Trophoblast cell (in vitro differentiated cells and primary cell): ENCODE data around the gene C1orf198.

Experiments used
- DNase-seq, 2 donors: peaks; one replicate each; pipeline ENCODE4 v3.0.0-alpha.2; 2016
- H2AFZ ChIP-seq: 2 replicates; pipeline ENCODE4 v1.6.1; 2013; ENCODE audit warnings: low read length, moderate library complexity, mild to moderate bottlenecking; ENCODE audit not compliant: insufficient read depth, poor library complexity
- H2AK5ac ChIP-seq: 2 replicates; pipeline ENCODE4 v1.6.1; 2013; ENCODE audit warnings: mild to moderate bottlenecking, low read length
- H2BK120ac ChIP-seq: 2 replicates; pipeline ENCODE4 v1.6.1; 2013; ENCODE audit warnings: low read length, mild to moderate bottlenecking, moderate library complexity; ENCODE audit not compliant: insufficient read depth, poor library complexity
- H2BK12ac ChIP-seq: 2 replicates; pipeline ENCODE4 v1.6.1; 2013; ENCODE audit warnings: mild to moderate bottlenecking, low read length, moderate library complexity
- H2BK5ac ChIP-seq: 2 replicates; pipeline ENCODE4 v1.6.1; 2013; ENCODE audit warnings: low read length, low read depth, moderate library complexity, mild to moderate bottlenecking; ENCODE audit not compliant: poor library complexity
- H3K14ac ChIP-seq: 2 replicates; pipeline ENCODE4 v1.6.1; 2013; ENCODE audit warnings: mild to moderate bottlenecking, low read length
- H3K18ac ChIP-seq: 2 replicates; pipeline ENCODE4 v1.6.1; 2013; ENCODE audit warnings: mild to moderate bottlenecking, low read length
- H3K23ac ChIP-seq: 2 replicates; pipeline ENCODE4 v1.6.1; 2013; ENCODE audit warnings: low read length
- H3K27ac ChIP-seq: 2 replicates; pipeline ENCODE4 v1.5.1; 2013; ENCODE audit warnings: low read depth, mild to moderate bottlenecking, inconsistent platforms, low read length, moderate library complexity
- H3K27me3 ChIP-seq: 2 replicates; pipeline ENCODE4 v1.6.1; 2013; ENCODE audit warnings: inconsistent platforms, mild to moderate bottlenecking, low read length, moderate library complexity; ENCODE audit not compliant: insufficient read depth
- H3K36me3 ChIP-seq, 2 experiments: 1 replicate in 1 of 2; 2 replicates in 1 of 2; pipeline ENCODE4 v1.6.1; 2013; ENCODE audit warnings: low read length in 2 of 2, mild to moderate bottlenecking in 2 of 2, moderate library complexity in 1 of 2; ENCODE audit not compliant: insufficient read depth in 2 of 2, control insufficient read depth in 1 of 2
- H3K4ac ChIP-seq: 2 replicates; pipeline ENCODE4 v1.6.1; 2013; ENCODE audit warnings: low read depth, mild to moderate bottlenecking, low read length, moderate library complexity
- H3K4me1 ChIP-seq, 2 experiments: 1 replicate in 1 of 2; 2 replicates in 1 of 2; pipeline ENCODE4 v1.6.1; 2013; ENCODE audit warnings: low read length in 2 of 2, mild to moderate bottlenecking in 2 of 2, moderate library complexity in 1 of 2; ENCODE audit not compliant: insufficient read depth in 2 of 2, control insufficient read depth in 1 of 2
- H3K4me2 ChIP-seq: 2 replicates; pipeline ENCODE4 v1.6.1; 2013; ENCODE audit warnings: inconsistent platforms, mild to moderate bottlenecking, low read length, moderate library complexity
- H3K4me3 ChIP-seq: 2 replicates; pipeline ENCODE4 v1.5.1; 2013; ENCODE audit warnings: mild to moderate bottlenecking, low read depth, low read length, inconsistent platforms
- H3K79me1 ChIP-seq: one replicate; pipeline ENCODE4 v1.6.1; 2013; ENCODE audit warnings: low read length
- H3K79me2 ChIP-seq: 2 replicates; pipeline ENCODE4 v1.6.1; 2013; ENCODE audit warnings: low read length, mild to moderate bottlenecking; ENCODE audit not compliant: control insufficient read depth, insufficient read depth, poor library complexity
- H3K9ac ChIP-seq: 2 replicates; pipeline ENCODE4 v1.6.1; 2013; ENCODE audit warnings: mild to moderate bottlenecking, low read length
- H3K9me3 ChIP-seq: 2 replicates; pipeline ENCODE4 v1.6.1; 2013; ENCODE audit warnings: low read depth, mild to moderate bottlenecking, control low read depth, inconsistent platforms, low read length; ENCODE audit not compliant: insufficient read depth
- H4K12ac ChIP-seq: 2 replicates; pipeline ENCODE4 v1.6.1; 2013; ENCODE audit warnings: low read depth, mild to moderate bottlenecking, low read length, moderate library complexity
- H4K8ac ChIP-seq: 2 replicates; pipeline ENCODE4 v1.6.1; 2013; ENCODE audit warnings: low read depth, mild to moderate bottlenecking, low read length, moderate library complexity
- H4K91ac ChIP-seq: one replicate; pipeline ENCODE4 v1.6.1; 2013; ENCODE audit warnings: low read depth, mild to moderate bottlenecking, low read length, moderate library complexity
- WGBS: extraction: QIAGEN DNeasy Blood & Tissue Kit; methylation state at CpG from one replicate; pipeline ENCODE4 v1.1.7; 2013; ENCODE audit warnings: missing lambda C conversion rate; ENCODE audit not compliant: insufficient read length, insufficient coverage; ENCODE audit errors: extremely low coverage; 5-methylcytosine and 5-hydroxymethylcytosine counted together

The C1orf198 gene

DNA sequence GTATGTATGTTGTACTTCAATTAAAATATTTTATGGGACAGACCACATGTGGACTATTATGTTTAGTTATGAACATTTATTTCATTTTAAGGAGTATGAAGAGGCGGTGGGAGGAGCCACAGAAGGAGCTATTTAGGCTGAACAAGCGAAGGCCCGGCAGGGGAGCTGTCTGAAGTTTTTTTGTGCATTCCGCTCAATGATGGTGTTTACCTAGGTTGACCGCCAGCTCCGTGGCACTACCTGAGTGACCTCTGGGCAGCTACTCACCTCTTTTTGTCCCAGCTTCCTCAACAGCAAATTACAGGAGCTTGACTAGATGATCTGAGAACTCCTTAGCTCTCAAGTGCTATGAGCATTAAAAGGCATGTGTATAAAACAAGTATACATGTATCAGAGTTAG, 32.7 kb upstream of the C1orf198 start:
- no peak overlapping the region for H3K18ac ChIP-seq
- H3K23ac ChIP-seq: no peak overlapping the region
- H3K4me2 ChIP-seq: no peak overlapping the region
- H3K27ac ChIP-seq: no peak overlapping the region
- no peak overlapping the region for H3K4me3 ChIP-seq
- WGBS: no CpG with 5 or more reads among the region's 6 CpGs
- H3K4ac ChIP-seq: no peak overlapping the region
- peaks cover 7% of the 10 kb centered on the region for H3K79me1 ChIP-seq
- no peaks in the 10 kb centered on the region for H3K36me3 ChIP-seq
- H4K8ac ChIP-seq: no peak overlapping the region
- H2BK120ac ChIP-seq: no peak overlapping the region
- no peak overlapping the region for H3K9ac ChIP-seq
- H3K14ac ChIP-seq: no peak overlapping the region
- no peak overlapping the region for H2AK5ac ChIP-seq
- H4K12ac ChIP-seq: no peak overlapping the region
- H3K4me1 ChIP-seq: peaks cover 9% of the 10 kb centered on the region in 2 experiments
- peak in 1 of 2 donors; percentile 55 for DNase-seq
- no peak overlapping the region for H4K91ac ChIP-seq
- H2BK5ac ChIP-seq: no peak overlapping the region
- no peaks in the 10 kb centered on the region for H3K27me3 ChIP-seq
- H2AFZ ChIP-seq: no peak overlapping the region
- no peaks in the 10 kb centered on the region for H3K79me2 ChIP-seq
- no peak overlapping the region for H2BK12ac ChIP-seq
- no peaks in the 10 kb centered on the region for H3K9me3 ChIP-seq

DNA sequence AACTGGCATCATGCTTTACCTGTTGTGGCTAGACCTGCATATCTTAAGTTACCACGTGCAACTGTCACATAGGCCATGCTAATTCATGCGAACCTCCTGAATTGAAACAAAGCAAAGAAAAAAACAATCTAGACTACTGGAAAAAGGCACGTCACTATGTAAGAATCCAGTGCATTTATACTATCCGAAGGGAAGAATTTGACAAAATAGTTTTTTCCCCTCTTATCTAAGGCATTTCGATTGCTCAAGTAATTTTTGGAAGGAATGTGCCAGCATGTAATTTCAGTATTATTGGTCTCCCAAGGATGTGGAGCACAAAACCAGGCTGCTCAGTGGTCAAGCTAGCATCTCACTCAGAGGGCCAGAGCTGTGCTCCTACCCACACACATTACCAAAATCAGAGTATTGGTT, 31.5 kb upstream of the C1orf198 start:
- Histone ChIP-seq H3K23ac (no peak overlapping the region), H3K4me1 (peaks cover 2% of the 10 kb centered on the region in 2 experiments), H4K12ac (no peak overlapping the region), H2AFZ (no peak overlapping the region), H3K27ac (no peak overlapping the region), H3K79me2 (no peaks in the 10 kb centered on the region), H3K9me3 (no peaks in the 10 kb centered on the region), H4K8ac (no peak overlapping the region), H3K4ac (no peak overlapping the region), H3K4me3 (no peak overlapping the region), H3K18ac (no peak overlapping the region), H2BK5ac (no peak overlapping the region), H4K91ac (no peak overlapping the region), H2AK5ac (no peak overlapping the region), H3K27me3 (no peaks in the 10 kb centered on the region), H3K36me3 (no peaks in the 10 kb centered on the region), H3K4me2 (no peak overlapping the region), H2BK120ac (no peak overlapping the region), H2BK12ac (no peak overlapping the region), H3K79me1 (peaks cover under 1% of the 10 kb centered on the region), H3K9ac (no peak overlapping the region), H3K14ac (no peak overlapping the region)
- no CpG with 5 or more reads among the region's 5 CpGs for WGBS
- DNase-seq: peak; percentile 77 to 98

DNA sequence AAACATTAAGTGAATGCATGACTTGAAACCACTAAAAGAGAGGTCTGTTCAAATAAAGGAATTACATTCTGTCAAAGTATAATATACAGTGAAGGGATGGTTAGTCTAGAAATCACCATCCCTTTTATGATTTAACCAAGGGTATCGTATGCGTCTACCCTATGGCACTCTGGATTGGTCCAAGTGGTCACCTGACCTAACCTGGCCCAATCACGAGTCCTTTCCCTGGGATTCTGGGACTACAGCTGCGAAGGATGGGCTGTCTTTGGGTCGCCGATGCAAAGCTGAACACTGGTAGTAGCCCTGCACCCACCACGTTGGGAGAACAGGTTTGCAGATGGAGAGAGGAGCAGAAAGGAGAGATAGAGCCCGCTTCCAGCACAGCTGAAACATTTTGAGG, 30.4 kb upstream of the C1orf198 start:
- no peak overlapping the region for H3K4me3 ChIP-seq

DNA sequence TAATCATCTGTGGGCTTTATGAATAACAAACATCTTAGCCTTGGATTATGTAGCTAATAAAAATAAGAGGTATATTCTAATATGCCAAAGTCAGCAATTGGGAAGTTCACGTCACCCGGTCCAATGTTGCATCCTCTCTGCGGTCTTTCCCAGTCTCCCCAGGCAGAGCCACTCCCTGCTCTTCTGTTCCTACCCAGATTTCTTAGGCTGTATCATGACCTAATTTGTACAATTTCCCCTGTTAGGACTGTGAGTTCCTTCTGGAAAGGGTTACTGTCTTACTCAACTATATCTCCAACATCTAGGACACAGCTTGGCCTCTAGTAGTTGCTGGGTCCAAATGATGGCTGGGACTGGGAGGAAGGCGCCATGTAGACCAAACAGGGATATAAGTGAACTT, 29.8 kb upstream of the C1orf198 start:
- Histone ChIP-seq H4K8ac (no peak overlapping the region), H2BK12ac (no peak overlapping the region), H2BK5ac (no peak overlapping the region), H4K12ac (no peak overlapping the region), H3K79me2 (no peaks in the 10 kb centered on the region), H2BK120ac (no peak overlapping the region), H3K79me1 (no peaks in the 10 kb centered on the region), H3K14ac (no peak overlapping the region), H3K9ac (no peak overlapping the region), H3K23ac (no peak overlapping the region), H3K4me3 (no peak overlapping the region), H3K18ac (no peak overlapping the region), H3K4me1 (peaks cover 0 to 5% of the 10 kb centered on the region in 2 experiments), H3K4ac (no peak overlapping the region), H3K4me2 (no peak overlapping the region), H2AK5ac (no peak overlapping the region), H3K27ac (no peak overlapping the region), H4K91ac (no peak overlapping the region), H3K9me3 (no peaks in the 10 kb centered on the region), H3K27me3 (no peaks in the 10 kb centered on the region), H2AFZ (no peak overlapping the region), H3K36me3 (no peaks in the 10 kb centered on the region)
- no peak for DNase-seq
- no CpG with 5 or more reads among the region's 4 CpGs for WGBS

More for the DNA sequence above, 30.4 kb upstream of the C1orf198 start:
- no peak for DNase-seq
- Histone ChIP-seq H3K14ac (no peak overlapping the region), H2BK120ac (no peak overlapping the region), H3K79me2 (no peaks in the 10 kb centered on the region), H3K9me3 (no peaks in the 10 kb centered on the region), H2BK12ac (no peak overlapping the region), H3K36me3 (no peaks in the 10 kb centered on the region), H2AK5ac (no peak overlapping the region), H3K27ac (no peak overlapping the region), H3K23ac (no peak overlapping the region), H2AFZ (no peak overlapping the region), H3K27me3 (no peaks in the 10 kb centered on the region), H3K4me2 (no peak overlapping the region), H4K91ac (no peak overlapping the region), H3K79me1 (no peaks in the 10 kb centered on the region), H2BK5ac (no peak overlapping the region), H3K4ac (no peak overlapping the region), H4K12ac (no peak overlapping the region), H3K9ac (no peak overlapping the region), H3K4me1 (peaks cover 0 to 5% of the 10 kb centered on the region in 2 experiments), H3K18ac (no peak overlapping the region), H4K8ac (no peak overlapping the region)
- WGBS: no CpG with 5 or more reads among the region's 8 CpGs
